Measurements from ENCODE around the gene SCN1A. TPM values are rescaled to one million over a fixed set of nuclear protein-coding genes. Genes with fewer than 3 reads are reported as not detected.

SCN1A gene
- polyA plus RNA-seq, 1 of the 3 experiments (the other 2 are of a cell fraction) = not detected

DNA sequence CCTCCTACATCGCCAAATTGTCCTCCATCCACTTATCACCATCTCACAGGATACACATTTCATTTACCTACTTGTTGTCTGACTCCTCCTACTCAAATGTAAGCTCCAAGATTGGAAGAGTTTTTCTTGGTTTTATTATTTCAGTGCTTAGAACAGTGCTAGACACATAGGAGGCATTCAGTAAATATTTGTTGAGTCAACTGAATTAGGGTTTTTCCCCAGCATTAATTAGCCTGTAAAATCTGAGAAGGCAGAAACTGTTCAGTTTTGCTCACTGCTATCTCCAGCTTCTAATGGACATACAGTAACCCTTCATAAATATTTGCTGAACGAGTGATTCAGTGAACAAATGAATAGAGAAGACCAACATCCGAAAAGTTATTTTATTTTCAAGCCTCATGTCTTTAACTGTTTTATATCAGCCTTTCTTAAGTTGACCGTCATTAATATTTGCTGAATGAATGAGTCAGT is 175.0 kb downstream of the SCN1A start:
- CTCF ChIA-PET = interaction anchor here (1.1 to 5.3 kb wide), 6 partner anchors 12 to 182 kb away, joined by 4 to 44 read pairs (median 6); partner anchors contain the start of gene SCN1A
- Histone ChIP-seq H3K9me3 (no peaks in the 10 kb centered on the region), H4K20me1 (ENCODE audit: insufficient read depth) (no peaks in the 10 kb centered on the region), H3K27me3 (ENCODE audit: insufficient read depth) (no peaks in the 10 kb centered on the region), H3K4me2 (peak overlapping the region; percentile 85), H3K9me2 (0 out of 2 replicates have a peak, but pooled peaks cover 3% of the 10 kb centered on the region), H3K4me1 (ENCODE audit: control insufficient read depth in 1 of 2, insufficient read depth in 2 of 2, low read depth in 1 of 2, low read length in 1 of 2) (peaks cover 8% of the 10 kb centered on the region in 2 experiments; a peak in 3 of 4 replicates), H2AFZ (ENCODE audit: low read depth) (peak overlapping the region; percentile 76), H3K79me2 (ENCODE audit: insufficient read depth) (peaks cover 44% of the 10 kb centered on the region), H3K36me3 (replicated peaks in 1 of 2; ENCODE audit: control insufficient read depth in 1 of 2, insufficient read depth in 2 of 2, low read length in 1 of 2) (peaks cover 16 to 18% of the 10 kb centered on the region in 2 experiments), H3K9ac (peak overlapping the region; percentile 91), H3K27ac (ENCODE audit: low read depth in 2 of 2, low read length in 1 of 2) (peak overlapping the region; percentile 80 to 82; a peak in 3 of 4 replicates), H3F3A (replicated peaks; ENCODE audit: insufficient read depth) (no peaks in the 10 kb centered on the region), H3K4me3 (ENCODE audit: low read depth in 2 of 2, low read length in 1 of 2) (peak overlapping the region; percentile 71 to 85)
- POLR2A ChIA-PET = no interaction called here
- 23% methylated on average over 4 of the region's 4 CpGs for WGBS (ENCODE audit: low lambda C conversion rate)
- no peak for DNase-seq
- TF ChIP-seq TEAD4 (IDR thresholded peaks at IDR 0.05; ENCODE audit: borderline replicate concordance, insufficient read depth) = no peak

DNA sequence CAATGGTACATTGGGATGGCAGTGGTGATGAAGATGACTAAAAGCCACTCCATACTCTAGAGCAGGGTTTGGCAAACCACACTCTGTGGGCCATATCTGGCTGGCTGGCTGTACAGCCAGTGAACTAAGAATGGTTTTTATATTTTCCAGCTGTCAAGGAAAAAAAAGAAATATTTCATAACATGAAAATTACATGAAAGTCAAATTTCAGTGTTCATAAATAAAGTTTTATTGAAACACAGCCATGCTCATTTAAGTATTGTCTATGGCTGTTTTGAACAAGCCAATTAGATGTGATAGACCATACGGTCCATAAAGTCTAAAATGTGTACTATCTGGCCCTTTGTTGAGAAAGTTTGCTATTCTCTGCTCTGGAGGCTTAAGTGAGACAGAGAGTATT is 175.7 kb downstream of the SCN1A start:
- Histone ChIP-seq H3K79me2 (ENCODE audit: insufficient read depth) (peaks cover 44% of the 10 kb centered on the region), H3F3A (replicated peaks; ENCODE audit: insufficient read depth) (no peaks in the 10 kb centered on the region), H3K4me3 (ENCODE audit: low read depth in 2 of 2, low read length in 1 of 2) (peak overlapping the region in 1 of 2 experiments; percentile 85; a peak in 1 of 4 replicates), H3K4me1 (ENCODE audit: control insufficient read depth in 1 of 2, insufficient read depth in 2 of 2, low read depth in 1 of 2, low read length in 1 of 2) (peaks cover 8% of the 10 kb centered on the region in 2 experiments; a peak in 3 of 4 replicates), H3K27ac (ENCODE audit: low read depth in 2 of 2, low read length in 1 of 2) (no peak overlapping the region), H3K9ac (no peak overlapping the region), H3K9me3 (no peaks in the 10 kb centered on the region), H3K9me2 (0 out of 2 replicates have a peak, but pooled peaks cover 3% of the 10 kb centered on the region), H3K4me2 (peak overlapping the region; percentile 85), H3K36me3 (replicated peaks in 1 of 2; ENCODE audit: control insufficient read depth in 1 of 2, insufficient read depth in 2 of 2, low read length in 1 of 2) (peaks cover 20 to 25% of the 10 kb centered on the region in 2 experiments), H4K20me1 (ENCODE audit: insufficient read depth) (no peaks in the 10 kb centered on the region), H3K27me3 (ENCODE audit: insufficient read depth) (no peaks in the 10 kb centered on the region), H2AFZ (ENCODE audit: low read depth) (no peak overlapping the region)
- TF ChIP-seq GATA2 (CRISPR knock-in tag; IDR thresholded peaks at IDR 0.05) (no peak), FOXM1 (IDR thresholded peaks at IDR 0.05; ENCODE audit: low read depth) (no peak), RAD21 (IDR thresholded peaks at IDR 0.05; ENCODE audit: low read length) (no peak)
- TF ChIP-seq, protein P1, sequence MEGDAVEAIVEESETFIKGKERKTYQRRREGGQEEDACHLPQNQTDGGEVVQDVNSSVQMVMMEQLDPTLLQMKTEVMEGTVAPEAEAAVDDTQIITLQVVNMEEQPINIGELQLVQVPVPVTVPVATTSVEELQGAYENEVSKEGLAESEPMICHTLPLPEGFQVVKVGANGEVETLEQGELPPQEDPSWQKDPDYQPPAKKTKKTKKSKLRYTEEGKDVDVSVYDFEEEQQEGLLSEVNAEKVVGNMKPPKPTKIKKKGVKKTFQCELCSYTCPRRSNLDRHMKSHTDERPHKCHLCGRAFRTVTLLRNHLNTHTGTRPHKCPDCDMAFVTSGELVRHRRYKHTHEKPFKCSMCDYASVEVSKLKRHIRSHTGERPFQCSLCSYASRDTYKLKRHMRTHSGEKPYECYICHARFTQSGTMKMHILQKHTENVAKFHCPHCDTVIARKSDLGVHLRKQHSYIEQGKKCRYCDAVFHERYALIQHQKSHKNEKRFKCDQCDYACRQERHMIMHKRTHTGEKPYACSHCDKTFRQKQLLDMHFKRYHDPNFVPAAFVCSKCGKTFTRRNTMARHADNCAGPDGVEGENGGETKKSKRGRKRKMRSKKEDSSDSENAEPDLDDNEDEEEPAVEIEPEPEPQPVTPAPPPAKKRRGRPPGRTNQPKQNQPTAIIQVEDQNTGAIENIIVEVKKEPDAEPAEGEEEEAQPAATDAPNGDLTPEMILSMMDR (IDR thresholded peaks at IDR 0.05) = no peak
- 0% methylated on average over 1 of the region's 1 CpG for WGBS (ENCODE audit: low lambda C conversion rate)
- ChIA-PET CTCF (interaction anchor here (1.9 kb wide), 1 partner anchor 154 kb away, joined by 6 read pairs; no protein-coding TSS in a partner anchor), POLR2A (no interaction called here)
- no peak for DNase-seq

DNA sequence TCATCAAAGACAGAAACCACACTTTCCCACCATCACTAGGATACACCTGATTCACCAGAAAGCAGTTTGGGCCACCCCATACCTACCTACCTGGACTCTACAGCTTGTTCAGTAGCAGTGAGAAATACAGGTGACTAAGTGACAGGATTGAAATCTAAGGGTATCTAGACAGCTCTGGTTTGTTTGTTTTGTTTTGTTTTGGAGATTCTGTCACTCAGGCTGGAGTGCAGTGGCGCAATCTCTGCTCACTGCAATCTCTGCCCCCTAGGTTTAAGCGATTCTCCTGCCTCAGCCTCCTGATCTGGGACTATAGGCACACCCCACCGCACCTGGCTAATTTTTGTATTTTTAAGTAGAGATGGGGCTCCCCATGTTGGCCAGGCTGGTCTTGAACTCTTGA is 177.4 kb downstream of the SCN1A start:
- Histone ChIP-seq H3F3A (replicated peaks; ENCODE audit: insufficient read depth) (no peaks in the 10 kb centered on the region), H3K9me2 (0 out of 2 replicates have a peak, but pooled peaks cover 3% of the 10 kb centered on the region), H3K9ac (no peak overlapping the region), H3K4me3 (ENCODE audit: low read depth in 2 of 2, low read length in 1 of 2) (no peak overlapping the region), H2AFZ (ENCODE audit: low read depth) (no peak overlapping the region), H3K27ac (ENCODE audit: low read depth in 2 of 2, low read length in 1 of 2) (no peak overlapping the region), H3K27me3 (ENCODE audit: insufficient read depth) (no peaks in the 10 kb centered on the region), H3K4me2 (no peak overlapping the region), H3K4me1 (ENCODE audit: control insufficient read depth in 1 of 2, insufficient read depth in 2 of 2, low read depth in 1 of 2, low read length in 1 of 2) (peaks cover 8% of the 10 kb centered on the region in 2 experiments; a peak in 3 of 4 replicates), H4K20me1 (ENCODE audit: insufficient read depth) (no peaks in the 10 kb centered on the region), H3K9me3 (no peaks in the 10 kb centered on the region), H3K79me2 (ENCODE audit: insufficient read depth) (peaks cover 44% of the 10 kb centered on the region), H3K36me3 (replicated peaks in 1 of 2; ENCODE audit: control insufficient read depth in 1 of 2, insufficient read depth in 2 of 2, low read length in 1 of 2) (peaks cover 23 to 29% of the 10 kb centered on the region in 2 experiments)
- DNase-seq = no peak
- TF ChIP-seq CHD2 (IDR thresholded peaks at IDR 0.05; ENCODE audit: low read length, partially characterized antibody) (no peak), FOSL2 (IDR thresholded peaks at IDR 0.05; ENCODE audit: borderline replicate concordance, low read depth) (no peak)
- TF ChIP-seq, protein P2, sequence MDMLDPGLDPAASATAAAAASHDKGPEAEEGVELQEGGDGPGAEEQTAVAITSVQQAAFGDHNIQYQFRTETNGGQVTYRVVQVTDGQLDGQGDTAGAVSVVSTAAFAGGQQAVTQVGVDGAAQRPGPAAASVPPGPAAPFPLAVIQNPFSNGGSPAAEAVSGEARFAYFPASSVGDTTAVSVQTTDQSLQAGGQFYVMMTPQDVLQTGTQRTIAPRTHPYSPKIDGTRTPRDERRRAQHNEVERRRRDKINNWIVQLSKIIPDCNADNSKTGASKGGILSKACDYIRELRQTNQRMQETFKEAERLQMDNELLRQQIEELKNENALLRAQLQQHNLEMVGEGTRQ (IDR thresholded peaks at IDR 0.05; ENCODE audit: borderline replicate concordance, low read depth, low read length) = no peak
- TF ChIP-seq, protein P3, sequence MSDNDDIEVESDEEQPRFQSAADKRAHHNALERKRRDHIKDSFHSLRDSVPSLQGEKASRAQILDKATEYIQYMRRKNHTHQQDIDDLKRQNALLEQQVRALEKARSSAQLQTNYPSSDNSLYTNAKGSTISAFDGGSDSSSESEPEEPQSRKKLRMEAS (IDR thresholded peaks at IDR 0.05; ENCODE audit: low read depth) = no peak
- CTCF ChIA-PET = no interaction called here
- WGBS (ENCODE audit: low lambda C conversion rate) = 100% methylated on average over 3 of the region's 3 CpGs
- POLR2A ChIA-PET = no interaction called here

All from SK-N-SH (cell line).